Pancreas (tissue), 10 donors: ENCODE data around the gene THNSL1. TPM values are rescaled to one million over a fixed set of nuclear protein-coding genes. Genes with fewer than 3 reads are reported as not detected.
A peak's percentile ranks its signal among the peaks of the same experiment; 100 is the strongest.

ENCODE experiments used
- ATAC-seq, 4 donors: fragments of 200-7000 bp; cut with Tn5 transposase; one replicate each; pipeline versions ENCODE4 v1.8.0 to v1.9.1; 2020; ENCODE audit warnings: mild to moderate bottlenecking in 4 of 4, moderate library complexity in 4 of 4
- DNase-seq, 6 donors: peaks; one replicate each; pipeline ENCODE4 v3.0.0-alpha.2; 2020
- FAIRE-seq: peaks from 2 replicates; lab custom pipeline; 2012; peaks lifted over from hg19 to GRCh38; lab: Jason Lieb, UNC
- H3K27ac ChIP-seq, 4 donors: fragments of 200-600 bp; sonication (generic); 1 replicate in 3 of 4; 2 replicates in 1 of 4; pipeline versions ENCODE4 v1.5.0 to v1.8.0; 2020
- H3K27me3 ChIP-seq, 4 donors: fragments of 200-600 bp; one replicate each; pipeline ENCODE4 v1.8.0; 2021
- H3K36me3 ChIP-seq, 3 donors: fragments of 200-600 bp; sonication (generic) in 1 of 3; one replicate each; pipeline versions ENCODE4 v1.5.0 to v1.8.0; 2020 to 2021
- H3K4me1 ChIP-seq, 3 donors: fragments of 200-600 bp; one replicate each; pipeline ENCODE4 v1.8.0; 2021
- H3K4me3 ChIP-seq, 4 donors: fragments of 200-600 bp; sonication (generic) in 2 of 4; one replicate each; pipeline versions ENCODE4 v1.5.0 to v1.8.0; 2020 to 2021
- H3K9me3 ChIP-seq, 4 donors: fragments of 200-600 bp; one replicate each; pipeline ENCODE4 v1.8.0; 2021
- WGBS, 2 donors: extraction: QIAGEN DNeasy Blood & Tissue Kit; methylation state at CpG; one replicate each; pipeline ENCODE4 v1.1.7; 2013; 5-methylcytosine and 5-hydroxymethylcytosine counted together
- intact Hi-C, 3 donors: fragments of 100-400 bp; cut with DNase I; formaldehyde crosslinking; loops; one replicate each; pipeline versions ENCODE4 v1.11.1 to v1.14.2; 2022
- polyA plus RNA-seq, 2 donors: library from polyadenylated mRNA; stranded (reverse); fragments of 200-250 nt; gene quantifications; one replicate each; pipeline ENCODE4 v1.2.3, GENCODE V29; 2013
- total RNA-seq, 6 donors: library from RNA; stranded (reverse); fragmentation: NEBNext Ultra II Directional in 4 of 6; extraction: Animal tissue kit (Norgen Biotek cat#: 25700) in 4 of 6; gene quantifications; one replicate each; pipeline versions ENCODE4 v1.2.1 to v1.2.4, GENCODE V29; 2021 to 2023
- TF ChIP-seq, protein P1 (sequence below), 4 donors: fragments of 200-600 bp; sonication (generic) in 3 of 4; IDR thresholded peaks; one replicate each; pipeline versions ENCODE4 v1.5.0 to v1.8.0; 2021; ENCODE audit warnings: antibody characterized with exemption in 4 of 4
- donor health status: healthy with polysubstance abuse.
- donor health status: DM: no; HTN: no; CAD: no; lungs with moderate emphysema.
- donor health status: DM: no; HTN: no; CAD: no.
- donor health status: control.
- donor health status: control.
- donor health status: Bipolar disorder and iron deficiency.
- donor health status: DM: yes; HTN: yes; CAD: no.
- donor health status: DM: no; HTN: no; CAD: no.
- donor health status: DM: no; HTN: no; CAD: no.
- donor health status: DM: yes; HTN: yes; CAD: no.

The THNSL1 gene
- total and polyA plus RNA-seq, 8 donors, result 1.6 to 4.1 (median 2.9) TPM

DNA sequence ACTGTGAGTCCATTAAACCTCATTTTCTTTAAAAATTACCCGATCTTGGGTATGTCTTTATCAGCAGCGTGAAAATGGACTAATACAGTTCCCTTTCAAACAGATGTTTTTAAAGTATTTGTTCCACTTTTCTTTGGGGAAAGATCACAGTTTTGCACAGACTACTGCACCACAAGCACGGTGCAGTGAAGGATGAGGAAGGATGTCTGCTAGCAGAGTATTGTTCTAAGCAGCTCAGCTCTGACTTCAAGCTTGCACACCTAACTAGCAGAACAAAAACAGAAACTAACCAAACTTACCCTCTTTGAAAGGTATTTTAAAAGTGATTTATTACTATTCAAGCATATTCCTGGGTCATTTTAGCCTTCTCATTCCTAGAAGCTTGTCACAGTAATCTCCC lies 20.0 kb downstream of the THNSL1 start:
- DNase-seq, result no peak
- FAIRE-seq, result no peak

DNA sequence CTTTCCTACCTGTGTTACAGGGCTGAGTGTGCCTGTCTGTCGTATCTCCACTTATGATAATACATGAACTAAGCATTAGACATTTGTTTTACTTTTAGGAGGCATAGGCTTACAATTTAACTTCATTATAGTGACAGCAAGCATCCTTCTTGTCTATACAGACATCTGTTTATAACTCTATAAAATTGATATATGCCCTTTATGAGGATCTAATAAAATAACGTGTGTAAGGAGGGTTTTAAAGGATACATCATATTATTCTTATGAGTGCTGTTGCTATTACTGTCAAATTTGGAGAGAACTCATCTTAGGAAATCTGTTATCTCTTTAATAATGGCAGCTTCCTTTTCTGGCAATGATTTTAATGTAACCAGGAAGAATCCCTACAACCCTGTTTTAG lies 21.9 kb downstream of the THNSL1 start:
- H3K27me3 ChIP-seq, result no peaks in the 10 kb centered on the region
- H3K4me1 ChIP-seq, result no peaks in the 10 kb centered on the region
- H3K4me3 ChIP-seq, result no peak overlapping the region
- 77 to 82% methylated on average over 2 of the region's 2 CpGs for WGBS, 2 donors
- ATAC-seq (no peak), FAIRE-seq (no peak), DNase-seq (no peak)
- TF ChIP-seq, protein P1, sequence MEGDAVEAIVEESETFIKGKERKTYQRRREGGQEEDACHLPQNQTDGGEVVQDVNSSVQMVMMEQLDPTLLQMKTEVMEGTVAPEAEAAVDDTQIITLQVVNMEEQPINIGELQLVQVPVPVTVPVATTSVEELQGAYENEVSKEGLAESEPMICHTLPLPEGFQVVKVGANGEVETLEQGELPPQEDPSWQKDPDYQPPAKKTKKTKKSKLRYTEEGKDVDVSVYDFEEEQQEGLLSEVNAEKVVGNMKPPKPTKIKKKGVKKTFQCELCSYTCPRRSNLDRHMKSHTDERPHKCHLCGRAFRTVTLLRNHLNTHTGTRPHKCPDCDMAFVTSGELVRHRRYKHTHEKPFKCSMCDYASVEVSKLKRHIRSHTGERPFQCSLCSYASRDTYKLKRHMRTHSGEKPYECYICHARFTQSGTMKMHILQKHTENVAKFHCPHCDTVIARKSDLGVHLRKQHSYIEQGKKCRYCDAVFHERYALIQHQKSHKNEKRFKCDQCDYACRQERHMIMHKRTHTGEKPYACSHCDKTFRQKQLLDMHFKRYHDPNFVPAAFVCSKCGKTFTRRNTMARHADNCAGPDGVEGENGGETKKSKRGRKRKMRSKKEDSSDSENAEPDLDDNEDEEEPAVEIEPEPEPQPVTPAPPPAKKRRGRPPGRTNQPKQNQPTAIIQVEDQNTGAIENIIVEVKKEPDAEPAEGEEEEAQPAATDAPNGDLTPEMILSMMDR (IDR thresholded peaks at IDR 0.05), result no peak
- intact Hi-C loops, result no loop called here
- no peaks in the 10 kb centered on the region for H3K9me3 ChIP-seq
- H3K36me3 ChIP-seq, result no peaks in the 10 kb centered on the region
- no peak overlapping the region for H3K27ac ChIP-seq

More for the DNA sequence above, 20.0 kb downstream of the THNSL1 start:
- peak; percentile 40 to 60 (median 55) for ATAC-seq
- Histone ChIP-seq H3K36me3 (no peaks in the 10 kb centered on the region), H3K4me1 (no peaks in the 10 kb centered on the region), H3K4me3 (no peak overlapping the region), H3K9me3 (no peaks in the 10 kb centered on the region), H3K27ac (no peak overlapping the region), H3K27me3 (no peaks in the 10 kb centered on the region)
- 46 to 58% methylated on average over 3 of the region's 3 CpGs for WGBS, 2 donors
- TF ChIP-seq, protein P1 (IDR thresholded peaks at IDR 0.05), result no peak
- intact Hi-C loops, result no loop called here

DNA sequence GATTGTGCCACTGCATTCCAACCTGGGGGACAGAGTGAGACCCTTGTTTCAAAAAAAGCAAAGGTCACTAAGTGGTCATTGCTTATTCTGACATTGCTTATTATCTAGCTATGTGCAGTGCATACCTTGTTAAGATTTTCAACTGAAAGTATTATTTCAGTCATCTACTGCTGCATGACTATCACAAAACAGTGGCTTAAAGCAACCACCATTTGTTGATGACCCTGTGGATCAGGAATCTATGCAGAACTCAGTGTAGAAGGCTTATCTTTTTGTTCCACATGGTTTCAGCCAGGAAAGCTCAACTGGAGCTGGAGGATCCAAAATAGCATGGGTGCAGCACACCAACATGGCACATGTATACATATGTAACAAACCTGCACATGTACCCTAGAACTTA lies 23.1 kb downstream of the THNSL1 start:
- H3K4me3 ChIP-seq, result no peak overlapping the region
- H3K27me3 ChIP-seq, result no peaks in the 10 kb centered on the region
- H3K4me1 ChIP-seq, result no peaks in the 10 kb centered on the region
- H3K36me3 ChIP-seq, result no peaks in the 10 kb centered on the region
- DNase-seq (no peak), FAIRE-seq (no peak), ATAC-seq (no peak)
- H3K9me3 ChIP-seq, result no peaks in the 10 kb centered on the region
- TF ChIP-seq, protein P1 (IDR thresholded peaks at IDR 0.05), result no peak
- H3K27ac ChIP-seq, result no peak overlapping the region
- intact Hi-C loops, result no loop called here

DNA sequence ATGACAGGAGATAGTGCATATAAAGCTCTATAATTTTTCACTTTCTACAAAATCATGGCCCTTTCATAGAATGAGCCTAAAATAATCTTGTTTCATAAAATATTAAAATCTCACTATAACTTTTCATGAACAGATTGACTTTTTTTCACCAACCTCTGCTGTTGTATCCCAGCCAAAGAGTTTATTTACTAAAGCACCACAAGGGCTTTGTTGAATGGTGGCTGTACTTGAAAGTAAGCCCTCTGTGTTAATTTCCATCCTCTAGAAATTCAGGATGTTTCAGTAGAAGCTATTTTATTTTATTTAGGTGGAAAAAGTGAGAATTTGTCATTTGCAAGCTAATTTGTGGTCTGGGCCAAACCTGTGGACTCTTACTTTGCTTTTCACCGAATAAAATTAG lies 30.2 kb downstream of the THNSL1 start:
- FAIRE-seq, result no peak

DNA sequence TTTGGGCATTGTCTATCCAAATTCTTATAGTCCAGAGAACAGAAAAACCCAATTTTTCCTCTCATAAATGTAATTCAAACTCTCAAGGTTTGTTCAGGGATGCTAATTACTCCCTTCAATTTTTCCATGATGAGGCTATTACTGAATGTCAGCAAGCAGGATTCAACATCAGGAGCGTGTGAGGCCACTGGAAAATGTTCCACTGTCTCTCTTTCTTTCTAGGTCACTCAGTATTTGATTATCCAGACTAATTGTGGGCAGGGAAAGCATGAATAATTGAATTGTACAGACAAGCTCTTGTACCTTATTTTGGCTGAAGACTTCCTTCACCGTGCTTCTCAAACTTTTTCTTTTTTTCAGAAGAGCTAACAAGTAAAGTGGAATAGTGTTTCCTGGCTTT lies 30.7 kb downstream of the THNSL1 start:
- Histone ChIP-seq H3K4me3 (no peak overlapping the region), H3K36me3 (no peaks in the 10 kb centered on the region), H3K27ac (no peak overlapping the region), H3K9me3 (no peaks in the 10 kb centered on the region), H3K27me3 (no peaks in the 10 kb centered on the region), H3K4me1 (no peaks in the 10 kb centered on the region)
- DNase-seq, result no peak
- FAIRE-seq, result no peak
- TF ChIP-seq, protein P1 (IDR thresholded peaks at IDR 0.05), result no peak
- intact Hi-C loops, result no loop called here
- peak in 1 of 4 donors; percentile 62 for ATAC-seq
- 77 to 89% methylated on average over 2 of the region's 2 CpGs for WGBS, 2 donors

More for the DNA sequence above, 30.2 kb downstream of the THNSL1 start:
- WGBS, 2 donors, result 91 to 100% methylated on average over 1 of the region's 1 CpG
- DNase-seq, result no peak
- Histone ChIP-seq H3K27me3 (no peaks in the 10 kb centered on the region), H3K27ac (no peak overlapping the region), H3K4me1 (no peaks in the 10 kb centered on the region), H3K4me3 (no peak overlapping the region), H3K9me3 (no peaks in the 10 kb centered on the region), H3K36me3 (no peaks in the 10 kb centered on the region)
- no peak for ATAC-seq
- TF ChIP-seq, protein P1 (IDR thresholded peaks at IDR 0.05), result no peak
- intact Hi-C loops, result no loop called here
